Breast epithelium (tissue), 4 donors: Measurements from ENCODE around the gene CFAP97D2. TPM values are rescaled to one million over a fixed set of nuclear protein-coding genes. Genes with fewer than 3 reads are reported as not detected.

Experiments used
- DNase-seq, 2 donors: peaks; one replicate each; pipeline ENCODE4 v3.0.0-alpha.2; 2019; ENCODE audit warnings: low spot score in 2 of 2
- H3K27ac ChIP-seq, 2 donors: fragments of 200-600 bp; sonication (generic) in 1 of 2; one replicate each; pipeline ENCODE4 v1.5.1; 2016 to 2019; ENCODE audit warnings: mild to moderate bottlenecking in 1 of 2
- H3K27me3 ChIP-seq, 2 donors: fragments of 200-600 bp; sonication (generic) in 1 of 2; one replicate each; pipeline versions ENCODE4 v1.5.1 to v1.6.0; 2017 to 2019; ENCODE audit warnings: control low read depth in 1 of 2, mild to moderate bottlenecking in 1 of 2
- H3K36me3 ChIP-seq: fragments of 200-600 bp; one replicate; pipeline ENCODE4 v1.5.1; 2019
- H3K4me1 ChIP-seq, 2 donors: fragments of 200-600 bp; sonication (generic); one replicate each; pipeline ENCODE4 v1.5.1; 2016 to 2019; ENCODE audit warnings: control low read depth in 1 of 2
- H3K4me3 ChIP-seq, 3 donors: fragments of 200-600 bp; sonication (generic); 1 replicate in 2 of 3; 2 replicates in 1 of 3; pipeline ENCODE4 v1.5.1; 2016 to 2019; ENCODE audit warnings: mild to moderate bottlenecking in 3 of 3, moderate library complexity in 2 of 3
- H3K9me3 ChIP-seq, 2 donors: fragments of 200-600 bp; sonication (generic) in 1 of 2; one replicate each; pipeline ENCODE4 v1.5.1; 2016 to 2019; ENCODE audit warnings: control low read depth in 1 of 2
- CTCF ChIP-seq, 3 donors: fragments of 450-650 bp; IDR thresholded peaks; one replicate each; pipeline ENCODE4 v1.5.1; 2016 to 2017; ENCODE audit warnings: antibody characterized with exemption in 3 of 3, mild to moderate bottlenecking in 3 of 3, moderate library complexity in 3 of 3
- POLR2A ChIP-seq: fragments of 450-650 bp; IDR thresholded peaks from one replicate; pipeline ENCODE4 v1.6.1; 2016; ENCODE audit warnings: antibody characterized with exemption, mild to moderate bottlenecking, moderate library complexity
- POLR2AphosphoS5 ChIP-seq, 3 donors: sonication (generic); formaldehyde crosslinking; IDR thresholded peaks; one replicate each; pipeline ENCODE4 v1.6.1; 2017; ENCODE audit warnings: antibody characterized with exemption in 3 of 3
- intact Hi-C: fragments of 100-400 bp; cut with DNase I; formaldehyde crosslinking; loops from one replicate; pipeline ENCODE4 v1.15.1; 2023; ENCODE audit warnings: low total_unique reads
- total RNA-seq, 3 donors: library from RNA; depleted of rRNA; stranded (reverse); fragments of >200 nt; gene quantifications; one replicate each; pipeline ENCODE4 v1.1.0, GENCODE V29; 2016

CFAP97D2 gene
- total RNA-seq, 3 donors from 2014 or later: not detected

GRCh38 chr13:114141261-114141996 is 37.6 kb upstream of the CFAP97D2 start:
- TF ChIP-seq CTCF (IDR thresholded peaks at IDR 0.05) (no peak), POLR2AphosphoS5 (IDR thresholded peaks at IDR 0.05) (no peak), POLR2A (no peak)
- Histone ChIP-seq H3K27ac (no peak overlapping the region), H3K4me1 (no peaks in the 10 kb centered on the region), H3K4me3 (no peak overlapping the region), H3K36me3 (no peaks in the 10 kb centered on the region), H3K9me3 (no peaks in the 10 kb centered on the region), H3K27me3 (no peaks in the 10 kb centered on the region)
- DNase-seq: no peak
- intact Hi-C loops: no loop called here

- Histone ChIP-seq H3K4me3 (no peak overlapping the region), H3K9me3 (no peaks in the 10 kb centered on the region), H3K27ac (peak overlapping the region in 1 of 2 donors; percentile 43), H3K4me1 (no peaks in the 10 kb centered on the region), H3K27me3 (no peaks in the 10 kb centered on the region), H3K36me3 (no peaks in the 10 kb centered on the region)
- no peak for DNase-seq
- intact Hi-C loops: no loop called here
- TF ChIP-seq POLR2A (no peak), CTCF (IDR thresholded peaks at IDR 0.05) (no peak), POLR2AphosphoS5 (IDR thresholded peaks at IDR 0.05) (no peak)
Measured at GRCh38 chr13:114142137-114142550, 36.9 kb upstream of the CFAP97D2 start.

GRCh38 chr13:114142640-114143490 is 36.2 kb upstream of the CFAP97D2 start:
- H3K4me3 ChIP-seq: no peak overlapping the region
- H3K9me3 ChIP-seq: no peaks in the 10 kb centered on the region
- H3K27ac ChIP-seq: peak overlapping the region in 1 of 2 donors; percentile 43
- intact Hi-C loops: no loop called here
- DNase-seq: no peak
- TF ChIP-seq POLR2A: no peak
- TF ChIP-seq POLR2AphosphoS5 (IDR thresholded peaks at IDR 0.05): no peak
- TF ChIP-seq CTCF (IDR thresholded peaks at IDR 0.05): no peak
- no peaks in the 10 kb centered on the region for H3K4me1 ChIP-seq
- no peaks in the 10 kb centered on the region for H3K36me3 ChIP-seq
- H3K27me3 ChIP-seq: no peaks in the 10 kb centered on the region

- intact Hi-C loops: no loop called here
- H3K27me3 ChIP-seq: no peaks in the 10 kb centered on the region
- no peaks in the 10 kb centered on the region for H3K36me3 ChIP-seq
- no peaks in the 10 kb centered on the region for H3K4me1 ChIP-seq
- no peak overlapping the region for H3K4me3 ChIP-seq
- H3K9me3 ChIP-seq: no peaks in the 10 kb centered on the region
- TF ChIP-seq CTCF (IDR thresholded peaks at IDR 0.05) (no peak), POLR2A (no peak), POLR2AphosphoS5 (IDR thresholded peaks at IDR 0.05) (no peak)
- peak in 1 of 2 donors; percentile 47 for DNase-seq
- H3K27ac ChIP-seq: no peak overlapping the region
Measured at GRCh38 chr13:114143806-114144605, 35.1 kb upstream of the CFAP97D2 start.
